Subcutaneous adipose tissue (tissue), 4 donors: ENCODE results near the gene ACER1. TPM values are rescaled to one million over a fixed set of nuclear protein-coding genes. Genes with fewer than 3 reads are reported as not detected.

ENCODE experiments used
- total RNA-seq, 4 donors: library from RNA; depleted of rRNA; stranded (reverse); fragments of >200 nt; gene quantifications; one replicate each; pipeline ENCODE4 v1.1.0, GENCODE V29; 2016
- TF ChIP-seq, protein P1 (sequence below): fragments of 450-650 bp; IDR thresholded peaks from one replicate; pipeline ENCODE4 v1.5.1; 2016; ENCODE audit warnings: low read depth, mild to moderate bottlenecking, control low read depth, antibody characterized with exemption, moderate library complexity

Gene ACER1
- total RNA-seq, 4 donors from 2014 or later, result 0.44 TPM; not detected in 3

DNA sequence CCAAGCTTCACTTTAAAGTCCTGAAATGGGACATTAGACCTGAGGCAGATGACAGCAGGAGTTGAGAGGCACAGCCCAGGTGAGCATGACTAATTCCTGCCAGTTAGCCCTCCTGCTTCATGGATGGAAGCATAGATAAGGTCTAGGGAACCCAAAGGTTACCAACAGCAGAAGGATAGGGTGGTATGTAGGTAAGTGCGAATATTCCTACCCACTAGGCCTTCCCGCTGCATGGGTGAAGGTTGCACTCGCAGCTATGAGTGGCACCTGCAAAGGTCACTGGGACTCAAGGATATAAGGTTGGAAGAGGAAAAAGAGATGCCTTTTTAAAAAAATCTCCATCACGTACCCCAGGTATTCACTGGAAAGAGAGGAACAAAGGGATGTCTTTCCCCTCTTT is 41.4 kb downstream of the ACER1 start:
- TF ChIP-seq, protein P1, sequence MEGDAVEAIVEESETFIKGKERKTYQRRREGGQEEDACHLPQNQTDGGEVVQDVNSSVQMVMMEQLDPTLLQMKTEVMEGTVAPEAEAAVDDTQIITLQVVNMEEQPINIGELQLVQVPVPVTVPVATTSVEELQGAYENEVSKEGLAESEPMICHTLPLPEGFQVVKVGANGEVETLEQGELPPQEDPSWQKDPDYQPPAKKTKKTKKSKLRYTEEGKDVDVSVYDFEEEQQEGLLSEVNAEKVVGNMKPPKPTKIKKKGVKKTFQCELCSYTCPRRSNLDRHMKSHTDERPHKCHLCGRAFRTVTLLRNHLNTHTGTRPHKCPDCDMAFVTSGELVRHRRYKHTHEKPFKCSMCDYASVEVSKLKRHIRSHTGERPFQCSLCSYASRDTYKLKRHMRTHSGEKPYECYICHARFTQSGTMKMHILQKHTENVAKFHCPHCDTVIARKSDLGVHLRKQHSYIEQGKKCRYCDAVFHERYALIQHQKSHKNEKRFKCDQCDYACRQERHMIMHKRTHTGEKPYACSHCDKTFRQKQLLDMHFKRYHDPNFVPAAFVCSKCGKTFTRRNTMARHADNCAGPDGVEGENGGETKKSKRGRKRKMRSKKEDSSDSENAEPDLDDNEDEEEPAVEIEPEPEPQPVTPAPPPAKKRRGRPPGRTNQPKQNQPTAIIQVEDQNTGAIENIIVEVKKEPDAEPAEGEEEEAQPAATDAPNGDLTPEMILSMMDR, result no peak

DNA sequence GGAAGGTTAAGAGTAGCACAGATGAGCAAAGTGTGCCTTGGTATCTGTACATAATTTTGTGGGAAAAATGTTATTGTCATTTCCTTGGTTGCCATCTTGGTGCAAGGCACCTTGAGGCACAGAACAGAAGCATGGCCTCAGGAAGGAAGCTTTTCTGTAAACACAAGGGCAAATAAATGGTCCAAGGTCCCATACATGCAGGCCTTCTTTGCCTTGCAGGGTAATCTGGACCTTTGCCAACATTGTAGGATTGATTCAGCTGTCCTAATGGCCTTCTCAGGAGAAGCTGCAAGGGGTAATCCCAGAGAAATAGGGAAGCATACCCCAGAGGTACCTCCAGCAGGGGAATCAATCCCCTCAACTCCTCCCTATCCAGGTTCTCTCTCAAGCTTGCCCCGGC is 44.7 kb downstream of the ACER1 start:
- TF ChIP-seq, protein P1, result no peak

DNA sequence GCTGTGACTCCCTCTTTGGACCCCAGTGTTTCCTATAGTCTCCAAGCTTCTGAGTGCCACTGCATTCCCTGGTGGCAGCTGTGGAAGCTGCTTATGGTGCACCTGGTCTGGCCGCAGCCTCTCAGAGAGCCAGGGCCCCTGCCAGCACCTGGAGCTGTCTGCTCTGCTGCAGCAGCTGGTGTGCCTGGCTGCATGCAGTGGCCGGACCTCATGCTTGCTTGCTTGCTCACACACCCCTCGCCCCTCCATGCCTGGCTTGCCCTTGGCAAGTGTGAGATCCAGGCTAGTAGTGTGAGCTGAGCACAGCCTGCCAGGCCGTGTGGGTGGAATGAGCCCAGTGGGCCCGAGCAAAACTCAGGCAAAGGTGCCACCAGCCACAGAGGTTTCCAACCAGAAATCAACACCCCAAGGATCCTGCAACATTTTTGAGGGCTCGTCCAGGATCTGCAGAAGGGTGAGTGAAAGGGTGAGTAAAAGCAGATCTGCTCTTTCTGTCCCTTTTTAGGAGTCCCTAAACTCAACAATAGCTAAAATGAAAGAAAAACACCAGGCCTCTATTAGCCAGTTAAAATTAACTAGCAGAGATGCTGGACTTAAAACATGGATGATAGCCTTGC is 46.0 kb downstream of the ACER1 start:
- TF ChIP-seq, protein P1, result no peak

DNA sequence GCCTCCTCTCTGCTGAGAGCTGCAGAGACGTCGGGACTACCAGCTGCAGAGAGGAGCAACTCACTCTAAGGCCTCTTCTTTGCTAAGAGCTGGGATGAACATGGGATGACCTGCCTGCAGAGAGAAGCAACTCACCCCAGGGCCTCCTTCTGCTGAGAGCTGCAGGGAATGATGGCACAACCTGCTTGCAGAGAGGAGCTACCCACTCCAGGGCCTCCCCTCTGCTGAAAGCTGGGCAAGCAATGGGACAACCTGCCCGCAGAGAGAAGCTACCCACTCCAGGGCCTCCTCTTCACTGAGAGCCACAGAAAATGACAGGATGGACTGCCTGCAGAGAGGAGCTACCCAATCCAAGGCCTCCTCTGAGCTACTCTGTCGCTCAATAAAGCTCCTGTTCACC is 46.7 kb downstream of the ACER1 start:
- TF ChIP-seq, protein P1, result no peak

DNA sequence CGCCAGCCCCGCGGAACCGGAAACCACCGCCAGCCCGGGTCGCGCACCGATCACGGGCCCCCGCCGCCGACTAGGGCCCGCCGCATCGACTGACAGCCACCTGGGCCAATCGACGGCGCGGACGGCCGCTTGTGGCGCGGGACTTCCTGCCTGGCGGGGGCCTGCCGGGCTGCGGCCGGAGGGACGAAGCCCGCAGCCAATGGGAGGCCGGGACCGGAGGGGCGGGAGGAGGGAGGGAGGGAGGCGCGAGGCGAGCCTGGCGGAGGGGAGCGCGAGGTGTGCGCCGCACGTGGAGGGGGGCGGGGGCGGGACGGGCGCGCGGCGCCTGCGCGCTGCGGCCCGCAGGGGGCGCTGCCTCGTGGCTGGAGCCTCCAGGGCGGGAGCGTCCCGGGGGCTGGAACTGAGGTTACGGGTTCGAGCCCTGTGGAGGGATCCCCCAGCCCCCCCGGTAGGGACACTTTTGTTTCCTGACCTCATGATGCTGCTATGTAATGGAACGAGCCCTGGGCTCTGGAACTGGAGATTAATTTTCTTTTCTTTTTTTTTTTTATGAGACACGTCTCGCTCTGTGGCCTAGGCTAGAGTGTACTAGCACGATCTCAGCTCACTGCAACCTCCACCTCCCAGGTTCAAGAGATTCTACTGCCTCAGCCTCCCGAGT is 53.4 kb downstream of the ACER1 start, which contains the start of gene MLLT1:
MLLT1 (minus strand) TSS at position 45 of the 661 bp plus-strand sequence. CDS start 191 bp downstream, outside the sequence.
- TF ChIP-seq, protein P1, result no peak

DNA sequence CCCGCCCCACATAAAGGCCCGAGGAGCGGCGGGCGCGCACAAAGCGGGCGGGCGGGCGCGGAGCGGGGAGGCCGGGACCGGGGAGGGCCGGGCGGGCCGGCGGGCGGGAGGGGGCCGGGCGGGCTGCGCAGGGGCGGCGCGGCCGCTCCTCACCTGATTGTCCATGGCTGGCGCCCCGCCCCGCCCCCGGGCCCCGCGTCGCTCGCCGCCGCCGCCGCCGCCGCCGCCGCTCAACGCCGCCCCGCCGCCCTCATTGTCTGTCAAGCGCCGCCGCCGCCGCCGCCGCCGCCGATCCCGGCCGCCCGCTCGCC is 53.8 kb downstream of the ACER1 start:
- TF ChIP-seq, protein P1, result no peak

DNA sequence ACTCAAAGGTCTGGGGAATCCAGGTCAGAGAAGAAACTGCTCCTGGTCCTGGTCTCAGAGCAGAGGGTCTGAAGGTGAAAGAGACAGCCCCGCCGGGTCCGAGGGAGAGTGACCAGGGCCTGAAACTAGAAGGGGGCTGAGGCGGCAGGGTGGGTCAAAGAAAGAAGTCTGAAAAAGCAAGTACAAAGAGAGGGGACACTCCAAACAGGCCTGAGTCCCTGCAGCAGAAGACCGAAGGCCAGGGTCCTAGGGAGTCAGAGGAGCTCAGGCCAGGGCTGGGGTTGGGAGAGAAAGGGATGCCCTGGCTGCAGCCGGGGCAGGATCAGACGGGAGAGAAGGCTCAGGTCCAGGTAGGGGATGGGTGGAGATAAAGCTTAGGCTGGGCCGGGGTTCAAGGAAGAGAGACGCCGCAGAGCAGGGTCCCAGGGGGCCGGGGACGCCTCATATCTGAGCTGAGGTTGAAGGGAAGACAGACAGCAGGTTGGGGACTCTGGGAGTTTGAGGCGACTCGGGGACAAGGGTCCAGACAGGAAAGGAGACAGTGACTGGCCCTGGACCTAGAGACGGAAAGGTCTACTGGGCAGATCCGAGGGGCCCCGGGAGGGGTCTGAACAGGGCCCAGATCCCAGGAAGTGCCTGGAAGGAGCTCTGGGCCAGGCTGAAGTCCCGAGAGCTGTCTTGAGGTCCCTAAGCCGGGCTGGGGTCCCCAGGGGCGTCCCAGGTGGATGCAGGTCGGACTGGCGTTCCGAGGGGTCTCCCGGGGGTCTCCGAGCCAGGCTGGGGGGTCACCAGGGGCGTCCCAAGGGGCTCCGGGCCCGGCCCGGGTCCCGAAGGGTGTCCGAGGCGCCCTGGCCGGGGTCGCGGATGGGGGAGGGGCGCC is 54.4 kb downstream of the ACER1 start:
- TF ChIP-seq, protein P1, result no peak
